MM.1S (cell line): ENCODE results near the gene CYYR1.

Experiments
- DNase-seq: peaks from one replicate; pipeline ENCODE4 v3.0.0-alpha.2; 2015
- H2AFZ ChIP-seq: fragments of 300-600 bp; sonication (generic); 2 replicates; pipeline ENCODE4 v1.6.0; 2016; ENCODE audit warnings: antibody characterized with exemption, low read length
- H3F3A ChIP-seq: fragments of 300-600 bp; sonication (generic); 2 replicates; pipeline ENCODE4 v1.6.1; 2016; ENCODE audit warnings: mild to moderate bottlenecking, antibody characterized with exemption, low read length, moderate library complexity, mixed read lengths; ENCODE audit not compliant: insufficient read depth
- H3K27ac ChIP-seq: fragments of 300-600 bp; sonication (generic); 2 replicates; pipeline ENCODE4 v1.5.1; 2016; ENCODE audit warnings: mild to moderate bottlenecking, low read length
- H3K27me3 ChIP-seq: fragments of 300-600 bp; sonication (generic); replicated peaks from 2 replicates; pipeline ENCODE4 v1.6.0; 2016; ENCODE audit warnings: low read length; ENCODE audit not compliant: insufficient read depth
- H3K36me3 ChIP-seq: fragments of 300-600 bp; sonication (generic); replicated peaks from 2 replicates; pipeline ENCODE4 v1.6.1; 2016; ENCODE audit warnings: mild to moderate bottlenecking, low read length, mixed read lengths; ENCODE audit not compliant: insufficient read depth
- H3K4me1 ChIP-seq: fragments of 300-600 bp; sonication (generic); 2 replicates; pipeline ENCODE4 v1.6.1; 2016; ENCODE audit warnings: low read length, mixed read lengths
- H3K4me2 ChIP-seq: fragments of 300-600 bp; sonication (generic); 2 replicates; pipeline ENCODE4 v1.6.0; 2016; ENCODE audit warnings: low read depth, low read length
- H3K4me3 ChIP-seq: fragments of 300-600 bp; sonication (generic); 2 replicates; pipeline ENCODE4 v1.5.1; 2016; ENCODE audit warnings: low read length, mixed read lengths
- H3K79me2 ChIP-seq: fragments of 300-600 bp; sonication (generic); 2 replicates; pipeline ENCODE4 v1.6.1; 2016; ENCODE audit warnings: mixed run types, low read length, mixed read lengths
- H3K9ac ChIP-seq: fragments of 300-600 bp; sonication (generic); 2 replicates; pipeline ENCODE4 v1.6.1; 2016; ENCODE audit warnings: low read length, mixed read lengths
- H3K9me2 ChIP-seq: fragments of 300-600 bp; sonication (generic); replicated peaks from 2 replicates; pipeline ENCODE4 v1.6.1; 2016; ENCODE audit warnings: mild to moderate bottlenecking, low read length, mixed read lengths; ENCODE audit not compliant: insufficient read depth
- H3K9me3 ChIP-seq: fragments of 300-600 bp; sonication (generic); replicated peaks from 2 replicates; pipeline ENCODE4 v1.6.1; 2016; ENCODE audit warnings: mild to moderate bottlenecking, low read length, mixed read lengths; ENCODE audit not compliant: insufficient read depth
- H4K20me1 ChIP-seq: fragments of 300-600 bp; sonication (generic); 2 replicates; pipeline ENCODE4 v1.6.1; 2016; ENCODE audit warnings: mild to moderate bottlenecking, low read length, moderate library complexity, mixed read lengths; ENCODE audit not compliant: insufficient read depth
- EZH2 ChIP-seq: fragments of 300-600 bp; sonication (generic); optimal IDR thresholded peaks from 2 replicates; pipeline ENCODE3; 2017; ENCODE audit warnings: low read depth, mild to moderate bottlenecking, antibody characterized with exemption, low read length, mixed read lengths
- EZH2phosphoT487 ChIP-seq: fragments of 300-600 bp; sonication (generic); IDR thresholded peaks from 2 replicates; pipeline ENCODE4 v1.6.1; 2018; ENCODE audit warnings: antibody characterized with exemption, low read length
- TF ChIP-seq, protein P1 (sequence below): fragments of 300-600 bp; sonication (generic); IDR thresholded peaks from 2 replicates; pipeline ENCODE4 v1.5.1; 2016; ENCODE audit warnings: antibody characterized with exemption, low read length, mixed read lengths

CYYR1 gene

DNA sequence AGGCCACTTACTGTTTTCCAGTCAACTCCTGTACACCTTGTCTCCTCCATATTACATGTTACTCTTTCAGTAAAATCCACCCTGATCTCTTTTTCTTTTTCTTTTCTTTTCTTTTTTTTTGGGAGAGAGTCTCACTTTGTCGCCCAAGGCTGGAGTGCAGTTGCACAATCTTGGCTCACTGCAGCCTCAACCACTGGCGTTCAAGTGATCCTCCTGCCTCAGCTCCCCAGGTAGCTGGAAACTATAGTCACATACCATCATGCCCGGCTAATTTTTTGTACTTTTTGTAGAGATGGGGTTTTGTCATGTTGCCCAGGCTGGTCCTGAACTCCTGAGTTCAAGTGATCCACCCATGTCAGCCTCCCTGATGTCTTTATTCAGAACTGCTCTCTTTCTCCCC is 57.8 kb downstream of the CYYR1 start:
- no peaks in the 10 kb centered on the region for H3K27me3 ChIP-seq
- no peaks in the 10 kb centered on the region for H3K9me3 ChIP-seq
- no peak overlapping the region for H2AFZ ChIP-seq
- no peaks in the 10 kb centered on the region for H3K9me2 ChIP-seq
- no peaks in the 10 kb centered on the region for H3K79me2 ChIP-seq
- H3K4me2 ChIP-seq: no peak overlapping the region
- no peaks in the 10 kb centered on the region for H3F3A ChIP-seq
- no peak overlapping the region for H3K27ac ChIP-seq
- H3K36me3 ChIP-seq: no peaks in the 10 kb centered on the region
- no peak overlapping the region for H3K4me3 ChIP-seq
- H3K4me1 ChIP-seq: no peaks in the 10 kb centered on the region
- no peaks in the 10 kb centered on the region for H4K20me1 ChIP-seq
- no peak overlapping the region for H3K9ac ChIP-seq
- DNase-seq: no peak
- TF ChIP-seq, protein P1, sequence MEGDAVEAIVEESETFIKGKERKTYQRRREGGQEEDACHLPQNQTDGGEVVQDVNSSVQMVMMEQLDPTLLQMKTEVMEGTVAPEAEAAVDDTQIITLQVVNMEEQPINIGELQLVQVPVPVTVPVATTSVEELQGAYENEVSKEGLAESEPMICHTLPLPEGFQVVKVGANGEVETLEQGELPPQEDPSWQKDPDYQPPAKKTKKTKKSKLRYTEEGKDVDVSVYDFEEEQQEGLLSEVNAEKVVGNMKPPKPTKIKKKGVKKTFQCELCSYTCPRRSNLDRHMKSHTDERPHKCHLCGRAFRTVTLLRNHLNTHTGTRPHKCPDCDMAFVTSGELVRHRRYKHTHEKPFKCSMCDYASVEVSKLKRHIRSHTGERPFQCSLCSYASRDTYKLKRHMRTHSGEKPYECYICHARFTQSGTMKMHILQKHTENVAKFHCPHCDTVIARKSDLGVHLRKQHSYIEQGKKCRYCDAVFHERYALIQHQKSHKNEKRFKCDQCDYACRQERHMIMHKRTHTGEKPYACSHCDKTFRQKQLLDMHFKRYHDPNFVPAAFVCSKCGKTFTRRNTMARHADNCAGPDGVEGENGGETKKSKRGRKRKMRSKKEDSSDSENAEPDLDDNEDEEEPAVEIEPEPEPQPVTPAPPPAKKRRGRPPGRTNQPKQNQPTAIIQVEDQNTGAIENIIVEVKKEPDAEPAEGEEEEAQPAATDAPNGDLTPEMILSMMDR: no peak
- TF ChIP-seq EZH2phosphoT487: no peak
- no peak for TF ChIP-seq EZH2

DNA sequence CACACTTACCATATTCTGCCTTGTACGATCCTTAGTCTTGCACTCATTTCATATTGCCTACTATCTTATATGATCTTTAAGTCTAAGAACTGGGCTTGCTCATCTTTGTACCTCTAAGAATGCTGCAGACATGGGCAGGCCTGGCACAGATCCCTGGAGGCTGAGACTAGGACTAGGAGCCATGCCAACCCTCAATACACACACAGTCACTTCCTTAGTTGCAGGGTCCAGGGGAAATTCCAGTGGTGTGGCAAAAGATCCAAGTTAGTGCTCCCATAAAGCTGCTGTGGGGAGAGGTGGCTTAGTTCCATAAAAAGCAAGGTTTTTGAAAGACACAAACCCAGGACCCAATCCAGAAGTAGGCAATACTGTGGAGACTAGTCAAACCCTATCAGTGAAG is 59.9 kb downstream of the CYYR1 start:
- Histone ChIP-seq H3K27me3 (no peaks in the 10 kb centered on the region), H3K79me2 (no peaks in the 10 kb centered on the region), H3K4me2 (no peak overlapping the region), H3K4me3 (no peak overlapping the region), H3K9ac (no peak overlapping the region), H3K9me3 (no peaks in the 10 kb centered on the region), H3K27ac (no peak overlapping the region), H3K36me3 (no peaks in the 10 kb centered on the region), H3K4me1 (no peaks in the 10 kb centered on the region), H2AFZ (no peak overlapping the region), H3F3A (no peaks in the 10 kb centered on the region), H3K9me2 (no peaks in the 10 kb centered on the region), H4K20me1 (no peaks in the 10 kb centered on the region)
- no peak for DNase-seq
- TF ChIP-seq EZH2phosphoT487: no peak

DNA sequence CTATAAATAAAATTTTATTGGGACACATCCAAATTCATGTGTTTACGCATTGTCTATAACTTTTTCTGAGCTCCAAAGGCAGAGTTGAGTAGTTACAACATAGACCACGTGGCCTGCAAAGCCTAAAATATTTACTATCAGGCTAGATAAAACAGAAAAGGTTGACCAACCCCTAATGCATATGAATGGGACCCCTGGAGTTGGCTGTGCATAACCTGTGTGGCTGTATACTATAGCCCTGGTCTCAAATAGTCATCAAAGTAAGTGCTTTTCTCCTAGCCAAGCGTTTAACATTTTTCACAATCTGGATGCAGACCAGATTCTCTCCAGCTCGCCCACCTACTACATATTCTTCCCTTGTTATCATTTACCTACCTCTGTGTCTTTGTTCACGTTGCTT is 60.4 kb downstream of the CYYR1 start:
- TF ChIP-seq EZH2phosphoT487: no peak
- TF ChIP-seq EZH2: no peak
- TF ChIP-seq, protein P1: no peak
- H3K4me2 ChIP-seq: no peak overlapping the region
- no peak overlapping the region for H2AFZ ChIP-seq
- H3K4me3 ChIP-seq: no peak overlapping the region
- H3K79me2 ChIP-seq: no peaks in the 10 kb centered on the region
- DNase-seq: no peak
- H4K20me1 ChIP-seq: no peaks in the 10 kb centered on the region
- H3K4me1 ChIP-seq: no peaks in the 10 kb centered on the region
- H3K36me3 ChIP-seq: no peaks in the 10 kb centered on the region
- H3F3A ChIP-seq: no peaks in the 10 kb centered on the region
- no peak overlapping the region for H3K27ac ChIP-seq
- H3K9me2 ChIP-seq: no peaks in the 10 kb centered on the region
- H3K9me3 ChIP-seq: no peaks in the 10 kb centered on the region
- no peaks in the 10 kb centered on the region for H3K27me3 ChIP-seq
- H3K9ac ChIP-seq: no peak overlapping the region

DNA sequence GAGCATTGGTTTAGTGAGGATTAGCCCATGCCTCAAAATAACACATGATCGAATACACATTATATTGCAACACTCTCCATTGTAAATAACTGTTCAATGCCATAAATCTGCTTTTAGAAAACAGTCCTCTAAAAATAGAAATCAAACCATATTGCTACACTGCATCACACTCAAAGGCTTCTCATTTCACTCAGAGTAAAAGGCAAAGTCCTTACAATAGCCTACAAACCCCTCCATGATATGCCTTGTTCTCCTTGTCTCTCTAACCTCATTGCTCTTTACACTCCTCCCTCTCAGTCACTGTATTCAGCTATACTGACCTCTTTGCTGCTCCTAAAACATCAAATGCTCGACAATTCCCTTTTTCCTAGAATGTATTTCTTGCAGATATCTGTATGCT is 64.2 kb downstream of the CYYR1 start:
- Histone ChIP-seq H2AFZ (no peak overlapping the region), H3K79me2 (no peaks in the 10 kb centered on the region), H3K9me2 (no peaks in the 10 kb centered on the region), H3F3A (no peaks in the 10 kb centered on the region), H3K4me2 (no peak overlapping the region), H3K4me1 (no peaks in the 10 kb centered on the region), H3K27ac (no peak overlapping the region), H3K9me3 (no peaks in the 10 kb centered on the region), H3K4me3 (no peak overlapping the region), H4K20me1 (no peaks in the 10 kb centered on the region), H3K27me3 (no peaks in the 10 kb centered on the region), H3K36me3 (no peaks in the 10 kb centered on the region), H3K9ac (no peak overlapping the region)
- TF ChIP-seq EZH2phosphoT487 (no peak), EZH2 (no peak)
- TF ChIP-seq, protein P1: no peak
- DNase-seq: no peak
